Mesenteric fat pad (tissue), 1 donor: ENCODE measurements around the gene DNAJC6. TPM values are rescaled to one million over a fixed set of nuclear protein-coding genes. Genes with fewer than 3 reads are reported as not detected.

ENCODE experiments used
- total RNA-seq: library from RNA; stranded (reverse); fragmentation: NEBNext Ultra II Directional; extraction: Animal tissue kit (Norgen Biotek cat#: 25700); gene quantifications from one replicate; pipeline ENCODE4 v1.2.1, GENCODE V29; 2021
- donor health status: DM: yes; HTN: yes; CAD: no.

Gene DNAJC6
- total RNA-seq, 1 donor from 2014 or later = 1.9 TPM

Other genes with a start within 250 kb of the DNAJC6 start
- 101 TPM for gene AK4, start 161.3 kb upstream of the DNAJC6 start, total RNA-seq
- gene LEPR, start 111.1 kb downstream of the DNAJC6 start, total RNA-seq = 49.5 TPM
- 116 TPM for gene LEPROT, start 111.1 kb downstream of the DNAJC6 start, total RNA-seq